ENCODE measurements around the gene EML1. TPM values are rescaled to one million over a fixed set of nuclear protein-coding genes. Genes with fewer than 3 reads are reported as not detected.

EML1 gene
- total and polyA plus RNA-seq, 2 of the 13 experiments (the other 11 are each of a cell fraction or from before 2014, with no cell fraction given), result 0.59 to 1.7 TPM

GRCh38 chr14:99803803-99804202 lies 10.6 kb downstream of the EML1 start:
- POLR2A ChIA-PET, result no interaction called here
- in situ Hi-C loops (cut with HindIII; ENCODE audit: extremely low pct_ligation_motif_present, low pct_unique_long_range_greater_than_20kb), result no loop called here

More at GRCh38 chr14:99803803-99804202, 10.6 kb downstream of the EML1 start:
- ATAC-seq (no peak), DNase-seq (ENCODE audit: low spot score) (no peak), FAIRE-seq (no peak)
- Histone ChIP-seq H3K4me3 (replicated peaks in 1 of 3; ENCODE audit: insufficient read depth in 1 of 3, low read depth in 2 of 3, low read length in 3 of 3) (no peak overlapping the region), H3K27ac (ENCODE audit: extremely low read length, insufficient read depth, low read length) (no peak overlapping the region), H3K4me1 (ENCODE audit: insufficient read depth, low read length) (no peaks in the 10 kb centered on the region), H3K36me3 (replicated peaks in 1 of 2; ENCODE audit: control insufficient read depth in 1 of 2, insufficient read depth in 2 of 2, low read length in 2 of 2) (no peaks in the 10 kb centered on the region), H2AFZ (ENCODE audit: low read length) (no peak overlapping the region), H3K4me2 (ENCODE audit: low read depth, low read length) (no peak overlapping the region), H3K79me2 (ENCODE audit: insufficient read depth, low read length) (no peaks in the 10 kb centered on the region), H3K9me3 (ENCODE audit: low read length) (no peaks in the 10 kb centered on the region), H3K27me3 (ENCODE audit: control insufficient read depth in 1 of 2, insufficient read depth in 2 of 2, low read length in 2 of 2) (no peaks in the 10 kb centered on the region), H3K9ac (ENCODE audit: insufficient read depth, low read depth, low read length) (no peak overlapping the region), H4K20me1 (ENCODE audit: insufficient read depth, low read length) (no peaks in the 10 kb centered on the region)
- intact Hi-C loops (cut with micrococcal nuclease; ENCODE audit: unreplicated experiment), result no loop called here
- CTCF ChIA-PET (ENCODE audit: low intra/inter-chr PET ratio, low total read pairs), result no interaction called here
- WGBS (ENCODE audit: low lambda C conversion rate), result 71% methylated on average over 6 of the region's 6 CpGs
- TF ChIP-seq ADNP (CRISPR knock-in tag; IDR thresholded peaks at IDR 0.05) (no peak), SNRNP70 (IDR thresholded peaks at IDR 0.05; ENCODE audit: low read depth, low read length) (no peak), DRAP1 (CRISPR knock-in tag; IDR thresholded peaks at IDR 0.05) (no peak), ZNF784 (CRISPR knock-in tag; IDR thresholded peaks at IDR 0.05; ENCODE audit: borderline replicate concordance) (no peak), TMF1 (CRISPR knock-in tag; IDR thresholded peaks at IDR 0.05; ENCODE audit: low read depth) (no peak), SCMH1 (CRISPR knock-in tag; IDR thresholded peaks at IDR 0.05; ENCODE audit: borderline replicate concordance) (no peak), ZBTB37 (CRISPR knock-in tag; IDR thresholded peaks at IDR 0.05) (no peak), PAWR (CRISPR knock-in tag; IDR thresholded peaks at IDR 0.05; ENCODE audit: borderline replicate concordance) (no peak), HIVEP1 (CRISPR knock-in tag; IDR thresholded peaks at IDR 0.05) (no peak), MED1 (CRISPR knock-in tag; IDR thresholded peaks at IDR 0.05) (no peak), ZNF788 (CRISPR knock-in tag; IDR thresholded peaks at IDR 0.05; ENCODE audit: borderline replicate concordance) (no peak), EED (CRISPR knock-in tag; IDR thresholded peaks at IDR 0.05) (no peak), EP300 (IDR thresholded peaks at IDR 0.05; ENCODE audit: low read depth in 2 of 2, low read length in 2 of 2) (no peak), EP300 (CRISPR knock-in tag; IDR thresholded peaks at IDR 0.05; ENCODE audit: borderline replicate concordance) (no peak), KLF13 (CRISPR knock-in tag; IDR thresholded peaks at IDR 0.05) (no peak), KLF9 (CRISPR knock-in tag; IDR thresholded peaks at IDR 0.05; ENCODE audit: low read depth) (no peak), BRD4 (CRISPR knock-in tag; IDR thresholded peaks at IDR 0.05) (no peak), CSRNP2 (CRISPR knock-in tag; conservative IDR thresholded peaks at IDR 0.05; ENCODE audit: low read depth) (no peak), ZNF251 (CRISPR knock-in tag; IDR thresholded peaks at IDR 0.05) (no peak), ZNF746 (CRISPR knock-in tag; IDR thresholded peaks at IDR 0.05) (no peak), CBX1 (IDR thresholded peaks at IDR 0.05; ENCODE audit: low read depth) (no peak)
- BruUV-seq (replicated peaks), result no TSS peak
